ENCODE results near the gene PRDM2.
A peak's percentile ranks its signal among the peaks of the same experiment; 100 is the strongest.

The PRDM2 gene

DNA sequence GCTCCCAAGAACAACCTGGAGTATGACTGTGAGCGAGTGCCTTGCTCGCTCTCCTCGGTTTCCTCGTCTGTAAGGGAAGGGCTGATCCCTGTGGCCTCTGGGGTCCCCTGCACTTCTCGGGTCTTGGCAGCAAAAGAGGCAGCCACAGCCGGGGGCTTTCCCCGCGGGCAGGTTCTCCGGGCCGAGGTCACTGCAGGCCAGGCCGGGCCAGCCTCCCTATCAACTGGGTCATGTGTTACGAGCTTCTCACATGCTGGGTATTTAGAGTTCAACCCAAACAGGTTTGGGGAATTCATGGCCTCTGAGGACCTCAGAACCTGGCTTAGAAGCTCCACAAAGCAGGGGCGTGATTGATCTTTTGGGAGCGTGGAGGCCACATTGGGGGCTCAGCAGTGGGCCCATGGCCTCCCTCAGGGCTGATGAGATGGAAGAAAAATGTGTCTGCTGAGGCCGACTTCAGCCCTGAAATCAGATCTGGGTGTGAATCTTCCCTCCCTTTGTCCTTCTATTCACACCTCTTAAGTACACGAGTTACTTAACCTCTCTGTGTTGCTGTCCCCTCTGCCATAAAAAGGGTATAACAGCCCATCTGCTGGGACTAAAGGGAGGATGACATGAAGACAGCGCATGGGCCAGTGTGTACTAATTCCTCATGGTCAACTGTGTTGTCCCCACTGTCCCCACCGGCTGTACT, 103.7 kb downstream of the PRDM2 start:
- no peak overlapping the region for H3K27ac ChIP-seq
- TF ChIP-seq CTCF (conservative IDR thresholded peaks at IDR 0.05) = no peak
- TF ChIP-seq ZFX (IDR thresholded peaks at IDR 0.05) = no peak

DNA sequence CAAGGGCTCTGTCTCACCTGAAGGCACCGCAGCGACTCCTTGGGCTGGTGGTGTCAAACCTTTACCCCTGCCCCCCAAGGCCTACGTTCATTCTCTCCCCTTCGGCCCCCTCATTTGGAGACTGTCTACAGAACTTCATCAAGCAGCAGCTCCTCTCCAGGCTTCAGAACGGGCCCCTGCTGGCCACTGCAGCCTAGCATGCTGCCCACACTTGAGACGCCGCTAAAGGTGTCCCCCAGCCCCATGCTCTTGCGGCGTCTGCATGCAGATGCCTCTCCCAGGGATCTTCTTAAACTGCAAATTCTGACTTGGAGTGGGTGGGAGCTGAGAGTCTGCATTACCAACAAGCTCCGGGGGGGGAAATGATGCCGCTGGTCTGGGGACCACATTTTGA, 104.2 kb downstream of the PRDM2 start:
- TF ChIP-seq ZFX (IDR thresholded peaks at IDR 0.05) = no peak
- TF ChIP-seq CTCF (conservative IDR thresholded peaks at IDR 0.05) = no peak
- H3K27ac ChIP-seq = no peak overlapping the region

DNA sequence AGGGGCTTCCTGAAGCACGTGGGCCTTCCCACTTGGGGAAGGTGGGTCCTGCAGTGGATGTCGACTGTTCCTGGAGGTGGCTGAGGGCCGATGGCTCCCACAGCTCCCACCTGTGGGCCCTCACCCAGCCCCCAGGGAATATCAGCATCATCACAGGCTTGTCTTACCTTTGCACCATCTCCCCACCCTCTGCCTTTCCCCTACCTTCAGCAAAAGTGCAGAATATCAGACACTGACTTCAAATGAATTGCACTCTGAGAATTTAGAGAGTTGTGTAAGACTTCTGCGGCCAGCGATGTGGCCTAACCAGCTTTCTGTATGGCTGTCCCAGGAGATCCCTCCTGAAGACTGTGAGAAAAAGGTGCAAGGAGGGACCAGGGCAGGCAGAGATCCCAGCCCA, 105.4 kb downstream of the PRDM2 start:
- TF ChIP-seq CTCF (conservative IDR thresholded peaks at IDR 0.05) = no peak
- no peak for TF ChIP-seq ZFX (IDR thresholded peaks at IDR 0.05)

GRCh38 chr1:13806108-13806507, 106.1 kb downstream of the PRDM2 start:
- TF ChIP-seq CTCF (conservative IDR thresholded peaks at IDR 0.05) (no peak), ZFX (IDR thresholded peaks at IDR 0.05) (no peak)
- no peak overlapping the region for H3K27ac ChIP-seq

More for the DNA sequence above, 105.4 kb downstream of the PRDM2 start:
- no peak overlapping the region for H3K27ac ChIP-seq

DNA sequence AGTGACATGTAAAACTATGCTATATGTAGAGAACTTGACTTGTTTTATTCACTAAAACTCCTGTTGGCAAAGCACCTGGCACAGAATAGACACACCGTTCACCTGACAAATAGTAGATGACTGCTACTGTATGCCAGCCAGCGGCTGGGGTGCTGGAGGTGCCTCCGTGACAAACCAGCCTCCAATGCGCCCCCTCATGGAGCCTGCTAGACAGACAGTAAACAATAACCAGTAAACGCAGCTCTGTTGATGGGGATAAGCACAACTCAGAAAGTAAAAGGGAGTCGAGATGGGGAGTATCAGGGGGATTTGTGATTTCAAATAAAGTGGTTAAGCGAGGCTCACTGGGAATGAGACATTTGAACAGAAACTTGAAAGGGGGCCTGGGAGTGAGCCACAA, 107.2 kb downstream of the PRDM2 start:
- TF ChIP-seq CTCF (conservative IDR thresholded peaks at IDR 0.05) (peak; percentile 46), ZFX (IDR thresholded peaks at IDR 0.05) (no peak)
- no peak overlapping the region for H3K27ac ChIP-seq

DNA sequence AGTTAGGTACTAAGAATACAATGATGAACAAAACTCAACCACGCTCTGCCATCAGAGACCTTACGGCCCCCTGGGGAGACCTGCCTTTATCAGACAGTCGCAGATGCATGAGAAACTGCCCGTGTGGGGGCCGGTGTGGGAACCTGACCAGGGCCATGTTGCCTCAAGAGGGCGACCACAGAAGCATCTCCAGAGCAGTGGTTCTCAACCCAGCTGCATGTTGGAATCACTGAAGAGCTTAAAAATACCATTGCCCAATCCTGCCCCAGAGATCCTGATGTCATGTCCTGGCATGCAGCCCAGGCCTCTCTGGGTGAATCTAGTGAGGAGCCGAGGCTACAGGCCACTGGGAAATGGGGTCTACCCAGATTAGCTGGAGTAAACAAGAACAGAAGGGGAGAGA, 108.7 kb downstream of the PRDM2 start:
- TF ChIP-seq ZFX (IDR thresholded peaks at IDR 0.05) (no peak), CTCF (conservative IDR thresholded peaks at IDR 0.05) (no peak)
- H3K27ac ChIP-seq = no peak overlapping the region

DNA sequence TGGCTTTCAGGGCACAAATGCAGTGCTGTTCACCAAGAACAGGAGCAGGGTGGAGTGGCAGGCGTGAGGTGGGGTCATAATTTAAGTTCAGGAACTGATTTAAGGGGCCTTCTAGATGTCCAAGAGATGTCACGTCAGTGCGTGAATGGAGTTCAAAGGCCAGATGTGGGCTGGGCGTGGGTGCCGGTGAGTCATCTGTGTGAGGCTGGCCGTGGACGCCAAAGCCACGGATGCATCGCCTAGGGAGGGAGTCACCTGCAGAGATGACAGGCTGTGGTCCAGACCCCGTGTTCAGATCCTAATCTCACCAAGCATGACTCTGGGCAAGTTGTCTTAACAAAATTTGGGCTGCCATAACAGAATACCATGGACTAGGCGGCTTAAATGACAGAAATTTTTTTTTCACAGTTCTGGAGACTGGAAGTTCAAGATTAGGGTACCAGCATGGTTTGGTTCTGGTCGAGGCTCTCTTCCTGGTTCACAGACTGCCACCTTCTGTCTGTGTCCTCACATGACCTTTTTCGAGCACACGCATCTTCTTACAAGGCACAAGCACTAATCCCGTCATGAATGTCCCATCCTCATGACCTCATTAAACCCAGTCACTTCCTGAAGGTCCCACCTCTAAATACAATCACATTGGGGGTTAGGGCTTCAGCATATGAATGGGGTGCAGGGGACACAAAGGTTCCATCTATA, 109.6 kb downstream of the PRDM2 start:
- H3K27ac ChIP-seq = no peak overlapping the region
- TF ChIP-seq ZFX (IDR thresholded peaks at IDR 0.05) (no peak), CTCF (conservative IDR thresholded peaks at IDR 0.05) (peak; percentile 7; the same call in 1 of the 2 replicates)

Data from C4-2B (cell line).